GM19463 (cell line): Measurements from ENCODE around the gene SLC25A6.
"Not testable (repeated sequence)": the region's sequence is repeated elsewhere in the genome, so short reads cannot be mapped to it uniquely, and the experiment has no call there.

Source experiments
- ATAC-seq: cut with Tn5 transposase; IDR thresholded peaks from one replicate; pipeline ENCODE4 v1.9.1; 2021; ENCODE audit warnings: mild to moderate bottlenecking, moderate library complexity; ENCODE audit not compliant: unreplicated experiment

SLC25A6 gene

DNA sequence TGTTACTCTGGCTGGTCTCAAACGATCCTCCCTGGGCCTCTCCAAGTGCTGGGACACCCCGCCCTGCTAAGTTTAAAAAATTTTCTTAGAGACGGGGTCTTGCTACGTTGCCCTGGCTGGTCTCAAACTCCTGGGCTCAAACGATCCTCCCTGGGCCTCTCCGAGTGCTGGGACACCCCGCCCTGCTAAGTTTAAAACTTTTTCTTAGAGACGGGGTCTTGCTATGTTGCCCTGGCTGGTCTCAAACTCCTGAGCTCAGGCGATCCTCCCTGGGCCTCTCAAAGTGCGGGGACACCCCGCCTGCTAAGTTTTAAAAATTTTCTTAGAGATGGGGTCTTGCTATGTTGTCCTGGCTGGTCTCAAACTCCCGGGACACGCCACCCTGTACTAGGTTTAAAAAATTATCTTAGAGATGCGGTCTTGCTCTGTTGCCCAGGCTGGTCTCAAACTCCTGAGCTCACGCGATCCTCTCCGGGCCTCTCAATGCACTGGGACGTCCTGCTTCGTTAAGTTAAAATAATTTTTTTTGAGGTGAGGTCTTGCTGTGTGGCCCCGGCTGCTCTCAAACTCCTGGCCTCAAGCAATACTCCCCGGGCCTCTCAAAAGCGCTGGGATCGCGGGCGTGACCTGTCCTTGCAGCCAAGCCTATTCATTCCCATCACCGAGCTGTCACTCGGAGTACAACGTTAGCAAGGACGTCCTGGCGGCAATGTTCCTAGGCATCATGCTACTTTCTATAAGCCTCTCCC lies 1.1 kb downstream of the SLC25A6 start:
- ATAC-seq, result no peak

DNA sequence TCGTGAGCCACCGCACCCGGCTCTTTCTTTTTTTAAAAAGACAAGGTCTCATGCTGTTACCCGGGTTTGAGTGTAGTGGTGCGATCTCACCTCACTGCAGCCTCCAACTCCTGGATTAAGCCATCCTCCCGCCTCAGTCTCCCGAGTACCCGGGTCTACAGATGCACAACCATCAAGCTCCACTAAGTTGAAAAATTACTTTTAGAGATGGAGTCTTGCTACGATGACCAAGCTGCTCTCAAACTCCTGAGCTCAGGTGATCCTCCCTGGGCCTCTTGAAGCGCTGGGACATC lies 2.0 kb downstream of the SLC25A6 start:
- no peak for ATAC-seq

DNA sequence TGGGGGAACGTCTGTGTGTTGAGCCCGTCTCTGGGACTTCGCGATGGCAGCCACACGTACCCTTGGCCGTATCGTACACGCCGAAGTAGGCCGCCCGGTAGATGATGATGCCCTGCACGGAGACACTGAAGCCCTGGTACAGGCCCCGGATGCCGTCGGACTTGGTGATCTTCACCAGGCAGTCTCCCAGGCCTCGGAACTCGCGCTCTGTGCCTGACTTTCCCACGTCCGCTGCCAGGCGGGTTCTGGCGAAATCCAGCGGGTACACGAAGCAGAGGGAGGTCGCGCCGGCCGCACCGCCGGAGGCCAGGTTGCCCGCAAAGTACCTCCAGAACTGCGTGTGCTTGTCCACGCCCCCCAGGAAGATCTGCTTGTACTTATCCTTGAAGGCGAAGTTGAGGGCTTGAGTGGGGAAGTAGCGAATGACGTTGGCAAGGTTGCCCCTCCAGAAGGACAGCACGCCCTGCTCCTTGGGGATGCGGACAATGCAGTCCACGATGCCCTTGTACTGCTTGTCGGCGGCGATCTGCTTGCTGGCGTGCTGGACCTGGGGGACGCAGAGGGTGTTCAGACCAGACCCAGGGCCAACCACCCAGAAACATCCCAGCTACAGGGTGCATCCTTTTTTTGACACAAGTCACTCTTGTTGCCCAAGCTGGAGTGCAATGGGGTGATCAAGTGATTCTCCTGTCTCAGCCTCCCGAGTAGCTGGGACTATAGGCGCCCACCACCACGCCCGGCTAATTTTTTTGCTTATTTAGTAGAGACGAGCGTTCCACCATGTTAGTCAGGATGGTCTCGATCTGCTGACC lies 2.5 kb downstream of the SLC25A6 start:
- no peak for ATAC-seq

DNA sequence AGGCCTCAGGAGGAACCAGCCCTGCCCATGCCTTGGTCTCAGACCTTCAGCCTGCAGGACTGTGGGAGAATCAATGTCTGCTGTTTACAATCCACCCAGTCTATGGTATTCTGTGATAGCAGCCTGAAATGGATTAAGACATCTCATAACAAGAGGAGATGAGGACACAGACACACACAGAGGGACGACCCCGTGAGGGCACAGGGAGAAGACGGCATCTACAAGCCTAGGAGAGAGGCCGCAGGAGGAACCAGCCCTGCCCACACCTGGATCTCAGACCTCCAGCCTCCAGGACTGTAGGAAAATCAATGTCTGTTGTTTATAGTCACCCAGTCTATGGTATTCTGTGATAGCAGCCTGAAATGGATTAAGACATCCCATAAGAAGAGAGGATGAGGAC lies 3.3 kb downstream of the SLC25A6 start:
- no peak for ATAC-seq

DNA sequence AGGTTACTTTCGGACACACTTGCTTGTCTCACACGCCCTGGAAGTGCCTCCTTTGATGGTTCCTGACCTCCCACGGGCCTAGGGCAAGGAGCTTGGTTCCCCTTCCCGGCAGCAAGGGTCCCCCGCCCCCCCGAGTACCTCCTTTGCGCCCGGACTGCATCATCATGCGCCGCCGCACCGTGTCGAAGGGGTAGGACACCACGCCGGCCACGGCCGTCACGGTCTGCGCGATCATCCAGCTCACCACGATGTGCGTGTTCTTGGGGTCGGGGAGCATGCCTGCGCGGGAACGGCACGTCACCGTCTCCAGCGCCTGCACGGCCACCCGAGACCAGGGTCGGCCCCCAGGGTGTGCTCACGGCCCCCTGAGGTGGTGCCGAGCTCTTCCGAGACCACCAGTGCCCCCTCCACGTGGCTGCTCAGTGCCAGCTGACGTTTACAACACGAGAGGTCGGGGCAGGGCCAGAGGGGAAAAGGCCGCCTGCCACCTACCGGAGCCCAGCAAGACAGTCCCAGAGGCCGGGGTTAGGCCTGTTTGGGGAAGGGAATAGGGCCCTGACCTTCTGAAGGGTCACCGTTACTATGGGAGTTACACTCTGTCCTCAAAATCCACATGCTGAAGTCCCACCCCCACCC lies 4.7 kb downstream of the SLC25A6 start:
- no peak for ATAC-seq

DNA sequence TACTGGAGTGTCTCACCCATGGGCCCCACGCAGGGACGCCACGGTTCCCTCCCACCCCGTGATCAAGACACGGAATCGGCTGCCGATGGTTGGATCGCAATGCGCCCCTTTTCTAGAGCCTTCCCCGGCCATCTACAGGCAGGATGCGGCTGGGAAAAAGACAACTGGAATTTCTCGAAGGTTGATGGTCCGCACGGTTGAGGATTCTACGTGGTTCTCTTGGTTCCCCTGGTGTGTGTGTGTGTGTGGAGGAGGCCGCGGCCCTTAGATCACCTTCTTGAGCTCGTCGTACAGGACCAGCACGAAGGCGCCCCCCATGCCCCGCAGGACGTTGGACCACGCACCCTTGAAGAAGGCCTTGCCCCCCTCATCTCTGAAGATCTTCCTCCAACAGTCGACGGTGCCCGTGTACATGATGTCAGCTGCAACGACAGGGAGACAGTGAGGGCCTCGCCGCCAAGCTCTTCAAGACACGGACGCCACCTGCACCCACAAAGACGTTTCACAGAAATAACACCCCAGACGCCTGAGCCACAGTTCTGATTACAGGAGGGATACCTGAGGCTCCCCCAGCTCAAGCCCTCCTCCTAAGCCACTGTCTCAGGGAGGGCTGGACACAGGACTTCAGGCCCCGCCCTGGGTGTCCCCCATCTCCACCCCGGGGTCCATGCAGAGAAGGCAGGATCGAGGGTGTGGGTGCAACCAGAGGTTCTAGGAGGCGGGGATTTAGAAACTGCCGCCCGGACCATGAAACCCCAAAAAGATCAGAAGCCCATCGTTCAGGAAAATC lies 5.4 kb downstream of the SLC25A6 start:
- no peak for ATAC-seq

DNA sequence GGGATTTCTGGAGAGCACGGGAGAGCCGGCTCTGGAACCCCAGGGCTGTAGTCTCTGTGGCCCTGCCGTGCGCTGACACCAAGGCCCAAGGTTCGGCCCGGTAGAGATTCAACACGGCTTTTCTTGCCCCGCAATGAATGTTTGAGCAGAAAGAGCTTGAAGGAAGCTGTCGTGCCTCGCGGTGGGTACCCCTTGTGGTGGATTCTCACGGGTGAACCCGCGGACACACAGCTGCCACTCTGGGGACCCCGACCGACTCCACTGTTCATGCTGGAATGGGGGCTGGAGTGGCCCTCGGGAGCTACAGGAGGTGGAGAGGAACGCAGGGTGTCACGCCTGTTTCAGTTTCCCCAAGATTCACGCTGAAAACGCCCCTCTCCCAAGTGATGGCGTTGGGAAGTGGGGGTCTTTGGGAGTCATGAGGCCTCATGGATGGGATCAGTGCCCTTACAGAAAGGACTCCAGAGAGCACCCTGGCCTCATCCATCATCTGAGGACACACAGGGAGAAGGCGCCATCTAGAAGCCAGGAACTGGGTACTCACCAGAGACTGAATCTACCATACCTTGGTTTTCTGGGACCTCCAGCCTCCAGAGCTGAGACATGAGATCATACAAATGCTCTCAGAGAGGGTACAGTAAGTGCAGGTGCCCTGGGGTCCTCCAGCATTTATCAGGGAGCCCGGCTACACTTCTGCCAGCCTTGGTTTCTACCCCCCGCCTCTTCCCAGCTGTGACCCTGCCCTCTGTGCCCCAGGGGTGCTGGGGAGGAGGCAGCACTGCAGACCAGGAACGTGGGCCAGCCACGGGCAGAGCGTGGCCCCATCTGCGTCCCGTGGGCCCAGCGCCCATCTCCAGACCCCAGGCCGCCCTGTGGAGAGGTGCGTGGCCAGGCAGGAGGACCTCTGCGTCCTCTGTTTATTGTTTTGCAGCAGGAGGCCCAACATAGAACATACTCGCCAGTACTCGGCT lies 6.4 kb downstream of the SLC25A6 start:
- ATAC-seq, result no peak

DNA sequence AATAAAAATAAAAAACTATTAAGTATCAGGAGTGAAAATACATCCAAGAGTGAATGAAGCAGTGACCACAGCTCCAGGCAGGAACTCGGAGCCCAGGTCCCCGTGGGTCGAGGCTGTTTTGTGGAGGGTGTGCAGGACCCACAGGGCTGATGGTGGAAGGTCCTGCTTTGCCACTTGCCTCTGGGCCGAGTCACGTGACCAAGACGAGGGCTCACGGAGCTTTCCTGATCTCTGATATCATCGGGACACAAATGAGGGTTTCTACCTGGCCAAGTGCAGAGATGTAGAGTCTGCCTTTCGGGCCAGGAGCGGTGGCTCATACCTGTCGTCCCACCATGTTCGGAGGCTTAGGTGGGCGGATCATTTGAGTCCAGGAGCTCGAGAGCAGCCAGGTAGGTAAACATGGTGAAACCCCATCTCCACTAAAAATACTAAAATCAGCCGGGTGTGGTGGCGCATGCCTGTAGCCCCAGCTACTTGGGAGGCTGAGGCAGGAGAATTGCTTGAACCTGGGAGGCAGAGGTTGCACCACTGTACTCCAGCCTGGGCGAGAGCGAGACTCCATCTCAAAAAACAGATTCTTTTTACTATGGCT lies 7.2 kb downstream of the SLC25A6 start:
- no peak for ATAC-seq

DNA sequence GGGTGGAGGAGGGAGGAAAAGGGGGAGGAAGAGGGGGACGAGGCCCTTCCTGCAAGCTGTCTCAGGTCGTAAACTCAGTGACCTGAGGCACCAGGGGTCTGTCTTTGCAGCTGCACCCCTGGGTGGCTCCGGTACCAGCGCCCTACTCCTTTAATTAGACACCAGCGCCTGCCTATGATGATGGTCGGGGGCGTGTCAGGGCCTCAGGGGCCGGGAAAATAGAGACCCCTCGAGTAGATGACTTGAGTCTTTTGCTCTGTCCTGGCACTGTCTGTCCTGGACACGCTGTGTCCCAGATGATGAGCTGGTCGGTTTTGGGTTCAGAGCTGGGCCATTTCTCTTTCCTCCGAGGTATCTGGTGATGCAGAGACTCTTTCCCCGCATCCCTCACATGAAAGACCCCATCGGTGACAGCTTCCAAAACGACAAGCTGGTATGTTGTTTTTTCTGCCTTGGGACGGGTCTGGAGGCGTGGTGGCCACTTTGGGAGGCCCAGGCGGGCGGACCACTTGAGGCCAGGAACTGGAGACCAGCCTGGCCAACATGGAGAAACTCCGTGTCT lies 11.2 kb downstream of the SLC25A6 start:
- ATAC-seq, result no peak

DNA sequence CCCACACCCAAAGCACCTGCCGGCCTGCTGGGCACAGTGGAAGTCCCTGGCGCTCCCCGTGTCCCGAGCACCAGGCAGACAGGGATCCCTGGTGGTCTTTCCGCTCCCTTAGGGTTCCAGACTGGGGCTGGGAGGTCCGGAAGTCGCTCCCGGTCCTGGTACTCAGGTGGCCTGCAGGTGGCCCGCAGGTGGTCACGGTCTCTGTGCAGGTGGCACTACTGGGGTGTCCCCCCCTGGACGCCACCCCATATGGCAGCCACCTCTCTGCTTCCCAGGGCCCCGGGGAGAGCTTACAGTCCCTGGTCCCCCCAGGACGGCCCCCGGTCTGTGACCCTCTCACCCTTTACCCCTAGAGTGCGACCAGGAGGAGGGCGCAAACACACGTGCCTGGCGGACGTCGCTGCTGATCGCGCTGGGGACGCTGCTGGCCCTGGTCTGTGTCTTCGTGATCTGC lies 13.6 kb downstream of the SLC25A6 start:
- no peak for ATAC-seq

DNA sequence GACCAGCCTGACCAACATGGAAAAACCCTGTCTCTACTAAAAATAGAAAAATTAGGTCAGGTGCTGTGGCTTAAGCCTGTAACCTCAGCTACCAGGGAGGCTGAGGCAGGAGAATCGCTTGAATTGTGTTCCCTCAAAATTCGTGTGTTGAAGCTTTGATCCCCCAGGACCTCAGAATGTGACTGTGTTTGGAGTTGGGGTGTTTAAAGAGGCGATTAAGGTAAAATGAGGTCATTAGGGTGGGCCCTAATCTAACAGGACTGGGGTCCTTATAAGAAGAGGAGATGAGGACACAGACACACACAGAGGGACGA lies 23.6 kb downstream of the SLC25A6 start:
- ATAC-seq, result no peak

DNA sequence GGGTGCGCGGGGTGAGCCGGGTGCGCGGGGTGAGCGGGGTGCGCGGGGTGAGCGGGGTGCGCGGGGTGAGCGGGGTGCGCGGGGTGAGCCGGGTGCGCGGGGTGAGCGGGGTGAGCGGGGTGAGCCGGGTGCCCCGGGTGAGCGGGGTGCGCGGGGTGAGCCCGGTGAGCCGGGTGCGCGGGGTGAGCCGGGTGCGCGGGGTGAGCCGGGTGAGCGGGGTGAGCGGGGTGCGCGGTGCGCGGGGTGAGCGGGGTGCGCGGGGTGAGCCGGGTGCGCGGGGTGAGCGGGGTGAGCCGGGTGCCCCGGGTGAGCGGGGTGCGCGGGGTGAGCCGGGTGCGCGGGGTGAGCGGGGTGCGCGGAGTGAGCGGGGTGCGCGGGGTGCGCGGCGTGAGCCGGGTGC lies 25.6 kb downstream of the SLC25A6 start:
- not testable (repeated sequence) for ATAC-seq

DNA sequence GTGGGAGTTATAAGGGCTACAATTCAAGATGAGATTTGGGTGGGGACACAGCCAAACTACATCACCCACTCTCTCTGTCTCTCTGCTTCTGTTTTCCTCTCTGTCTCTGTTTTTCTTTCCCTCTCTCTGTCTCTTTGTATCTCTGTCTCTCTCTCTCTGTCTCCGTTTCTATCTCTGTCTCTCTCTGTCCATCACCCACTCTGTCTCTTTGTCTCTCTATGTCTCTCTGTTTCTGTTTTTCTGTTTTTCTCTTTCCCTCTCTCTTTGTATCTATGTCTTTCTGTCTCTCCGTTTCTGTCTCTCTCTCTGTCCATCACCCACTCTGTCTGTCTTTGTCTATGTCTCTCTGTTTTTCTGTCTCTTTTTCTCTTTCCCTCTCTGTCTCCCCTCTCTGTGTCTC lies 30.0 kb downstream of the SLC25A6 start:
- no peak for ATAC-seq

DNA sequence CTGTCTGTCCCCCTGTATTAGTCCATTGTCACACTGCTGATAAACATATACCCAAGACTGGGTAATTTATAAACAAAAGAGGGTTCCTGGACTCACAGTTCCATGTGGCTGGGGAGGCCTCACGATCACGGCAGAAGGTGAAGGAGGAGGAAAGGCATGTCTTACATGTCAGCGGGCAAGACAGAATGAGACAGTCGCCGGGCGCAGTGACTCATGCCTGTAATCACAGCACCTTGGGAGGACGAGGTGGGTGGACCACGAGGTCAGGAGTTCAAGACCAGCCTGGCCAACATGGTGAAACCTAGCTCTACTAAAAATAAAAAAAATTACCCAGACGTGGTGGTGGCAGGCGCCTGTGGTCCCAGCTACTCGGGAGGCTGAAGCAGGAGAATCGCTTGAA lies 30.6 kb downstream of the SLC25A6 start:
- no peak for ATAC-seq

DNA sequence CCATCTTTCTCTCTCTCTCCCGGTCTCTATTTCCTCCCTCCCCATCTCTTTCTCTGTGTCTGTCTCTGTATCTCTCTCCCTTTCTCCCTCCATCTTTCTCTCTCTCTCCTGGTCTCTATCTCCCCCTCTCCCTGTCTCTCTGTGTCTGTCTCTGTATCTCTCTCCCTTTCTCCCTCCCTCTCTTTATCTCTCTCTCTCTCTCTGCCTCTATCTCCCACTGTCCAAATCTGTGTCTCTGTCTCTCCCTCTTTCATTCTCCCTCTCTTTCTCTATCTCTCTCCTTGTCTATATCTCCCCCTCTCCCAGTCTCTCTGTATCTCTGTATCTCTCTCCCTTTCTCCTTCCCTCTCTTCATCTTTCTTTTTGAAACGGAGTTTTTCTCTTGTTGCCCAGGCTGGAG lies 31.7 kb downstream of the SLC25A6 start:
- ATAC-seq, result no peak

DNA sequence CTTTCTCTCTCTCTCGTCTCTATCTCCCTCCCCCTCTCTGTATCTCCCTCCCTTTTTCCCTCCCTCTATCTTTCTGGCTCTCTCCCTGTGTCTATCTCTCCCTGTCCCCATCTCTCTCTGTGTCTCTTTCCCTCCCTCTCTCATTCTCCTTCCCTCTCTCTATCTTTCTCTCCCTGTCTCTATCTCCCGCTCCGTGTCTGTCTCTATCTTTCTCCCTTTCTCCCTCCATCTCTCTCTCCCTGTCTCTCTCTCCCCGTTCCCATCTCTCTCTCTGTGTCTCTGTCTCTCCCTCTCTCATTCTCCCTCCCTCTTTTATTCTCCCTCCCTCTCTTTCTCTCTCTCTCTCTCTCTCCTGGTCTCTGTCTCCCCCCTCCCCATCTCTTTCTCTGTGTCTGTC lies 32.4 kb downstream of the SLC25A6 start:
- no peak for ATAC-seq

DNA sequence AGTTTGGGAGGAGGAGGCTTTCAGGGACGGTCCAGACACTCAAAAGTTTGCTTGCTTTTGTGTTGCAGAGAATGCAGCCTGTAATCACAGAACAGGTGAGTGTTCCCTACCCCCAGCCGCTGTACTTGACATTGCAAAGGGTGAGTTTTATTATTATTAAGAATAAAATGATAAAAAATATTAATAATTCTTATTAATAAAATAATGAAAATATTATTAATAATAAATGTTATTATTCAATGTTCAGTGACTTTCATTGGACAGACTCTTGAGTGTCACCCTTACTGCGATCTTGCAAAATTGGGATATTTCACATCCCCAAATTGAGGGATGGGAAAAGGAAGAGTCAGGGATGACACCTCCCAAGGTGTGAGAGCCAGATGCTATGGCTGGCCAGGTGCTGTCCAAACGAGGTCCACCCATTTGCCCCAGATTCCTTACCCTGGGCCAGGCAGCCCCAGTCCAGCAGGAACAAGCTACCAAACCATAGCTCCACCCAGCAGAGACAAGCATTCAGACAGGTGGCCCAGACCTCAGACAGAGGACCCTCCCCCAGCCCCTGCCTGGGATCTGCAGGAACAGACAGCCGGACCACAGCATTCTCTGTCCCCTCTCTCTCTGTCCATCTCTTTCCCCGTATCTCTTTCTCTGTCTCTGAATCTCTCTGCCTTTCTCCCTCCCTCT lies 33.0 kb downstream of the SLC25A6 start:
- ATAC-seq, result no peak

DNA sequence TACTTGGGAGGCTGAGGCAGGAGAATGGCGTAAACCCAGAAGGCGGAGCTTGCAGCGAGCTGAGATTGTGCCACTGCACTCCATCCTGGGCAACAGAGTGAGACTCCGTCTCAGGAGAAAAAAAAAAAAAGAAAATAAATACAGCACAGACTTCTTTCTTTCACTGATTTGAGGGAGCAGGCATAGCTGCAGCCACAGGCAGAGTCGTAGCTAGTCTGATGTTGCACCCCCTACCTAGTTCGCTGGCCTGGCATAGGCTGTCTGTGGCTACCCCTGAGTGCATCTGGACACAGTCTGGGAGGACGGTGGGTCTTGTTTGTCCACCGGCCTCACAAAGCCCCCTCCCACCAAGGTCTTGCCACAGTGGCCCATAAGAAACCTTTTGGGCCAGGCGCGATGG lies 33.9 kb downstream of the SLC25A6 start:
- no peak for ATAC-seq
